Measurements from ENCODE around the gene PRAMEF14. TPM values are rescaled to one million over a fixed set of nuclear protein-coding genes. Genes with fewer than 3 reads are reported as not detected.

PRAMEF14 gene
- polyA plus RNA-seq, 1 experiment: not detected

Other genes starting within 250 kb of the PRAMEF14 start
- gene HNRNPCL2, start 230.3 kb downstream of the PRAMEF14 start, polyA plus RNA-seq (2011; rRNA removed): not detected in 2 replicates
- gene PRAMEF26, start 191.1 kb downstream of the PRAMEF14 start, polyA plus RNA-seq (2011; rRNA removed): not detected in 2 replicates
- gene HNRNPCL4, start 181.5 kb downstream of the PRAMEF14 start, polyA plus RNA-seq (2011; rRNA removed): not detected in 2 replicates
- not detected in 2 replicates for gene PRAMEF9, start 175.3 kb downstream of the PRAMEF14 start, polyA plus RNA-seq (2011; rRNA removed)
- gene PRAMEF13, start 145.7 kb downstream of the PRAMEF14 start, polyA plus RNA-seq (2011; rRNA removed): not detected in 2 replicates
- not detected in 2 replicates for gene PRAMEF18, start 121.0 kb downstream of the PRAMEF14 start, polyA plus RNA-seq (2011; rRNA removed)
- gene PRAMEF5, start 92.9 kb downstream of the PRAMEF14 start, polyA plus RNA-seq (2011; rRNA removed): not detected in 2 replicates
- gene PRAMEF8, start 62.0 kb downstream of the PRAMEF14 start, polyA plus RNA-seq (2011; rRNA removed): not detected in 2 replicates
- gene PRAMEF33, start 43.6 kb downstream of the PRAMEF14 start, polyA plus RNA-seq (2011; rRNA removed): not detected in 2 replicates
- gene PRAMEF15, start 31.6 kb downstream of the PRAMEF14 start, polyA plus RNA-seq (2011; rRNA removed): not detected in 2 replicates
- gene PRAMEF19, start 24.8 kb upstream of the PRAMEF14 start, polyA plus RNA-seq (2011; rRNA removed): not detected in 2 replicates
- not detected in 2 replicates for gene PRAMEF17, start 42.5 kb upstream of the PRAMEF14 start, polyA plus RNA-seq (2011; rRNA removed)
- not detected in 2 replicates for gene PRAMEF20, start 63.3 kb upstream of the PRAMEF14 start, polyA plus RNA-seq (2011; rRNA removed)
- gene LRRC38, start 166.9 kb upstream of the PRAMEF14 start, polyA plus RNA-seq (2011; rRNA removed): not detected in 2 replicates
- gene PDPN, start 236.7 kb upstream of the PRAMEF14 start, polyA plus RNA-seq (2011; rRNA removed): 0.55 and 0.57 TPM in 2 replicates